Mucosa of gallbladder (tissue), 1 donor: ENCODE results near the gene GPAT3. TPM values are rescaled to one million over a fixed set of nuclear protein-coding genes. Genes with fewer than 3 reads are reported as not detected.
"Not testable (repeated sequence)": the region's sequence is repeated elsewhere in the genome, so short reads cannot be mapped to it uniquely, and the experiment has no call there.

ENCODE experiments used
- DNase-seq: peaks from one replicate; pipeline ENCODE4 v3.0.0-alpha.2; 2020; ENCODE audit warnings: low spot score
- total RNA-seq: library from RNA; stranded (reverse); gene quantifications from one replicate; pipeline ENCODE4 v1.2.1, GENCODE V29; 2021
- donor health status: DM: no; HTN: no; CAD: no.

The GPAT3 gene
- total RNA-seq, 1 donor from 2014 or later = 11.2 TPM

DNA sequence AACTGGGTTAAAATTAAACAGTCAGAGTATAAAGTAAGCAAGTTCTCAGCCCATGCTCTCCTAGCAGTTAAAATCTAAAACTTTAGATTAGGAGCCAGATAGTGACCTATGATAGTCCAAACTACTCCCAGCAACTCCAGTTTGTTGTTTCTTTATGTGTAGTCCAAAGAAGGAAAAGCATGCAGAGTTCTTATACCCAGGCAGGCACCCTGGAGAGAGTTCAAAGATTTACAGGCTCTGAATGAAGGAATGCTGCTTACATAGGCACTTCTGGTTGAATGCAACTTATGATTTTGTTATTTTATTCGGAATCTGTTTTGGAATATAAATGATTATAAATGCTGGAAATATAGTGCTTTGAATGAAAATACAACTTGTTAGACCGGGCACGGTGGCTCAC is 67.2 kb downstream of the GPAT3 start:
- no peak for DNase-seq

GRCh38 chr4:83604321-83604720 is 68.4 kb downstream of the GPAT3 start:
- DNase-seq = no peak

DNA sequence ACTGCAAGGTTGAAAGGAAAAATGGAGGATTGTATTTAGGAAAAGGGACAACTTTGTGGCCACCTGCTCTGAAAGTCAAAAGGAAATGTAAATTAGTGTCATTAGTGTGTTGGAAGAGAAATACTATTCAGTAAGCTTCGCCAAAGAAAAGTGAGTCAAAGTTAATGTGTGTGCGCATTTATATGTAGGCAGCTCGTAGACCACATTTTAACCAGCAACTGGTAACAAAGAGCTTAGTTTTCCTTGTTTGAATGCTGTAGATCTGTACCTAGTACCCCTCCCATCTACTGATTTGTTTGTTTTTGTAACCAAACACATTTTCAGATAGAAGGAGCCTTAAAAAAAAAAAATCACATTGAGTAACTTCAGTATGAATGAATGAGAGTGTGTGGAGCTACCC is 69.3 kb downstream of the GPAT3 start:
- no peak for DNase-seq

DNA sequence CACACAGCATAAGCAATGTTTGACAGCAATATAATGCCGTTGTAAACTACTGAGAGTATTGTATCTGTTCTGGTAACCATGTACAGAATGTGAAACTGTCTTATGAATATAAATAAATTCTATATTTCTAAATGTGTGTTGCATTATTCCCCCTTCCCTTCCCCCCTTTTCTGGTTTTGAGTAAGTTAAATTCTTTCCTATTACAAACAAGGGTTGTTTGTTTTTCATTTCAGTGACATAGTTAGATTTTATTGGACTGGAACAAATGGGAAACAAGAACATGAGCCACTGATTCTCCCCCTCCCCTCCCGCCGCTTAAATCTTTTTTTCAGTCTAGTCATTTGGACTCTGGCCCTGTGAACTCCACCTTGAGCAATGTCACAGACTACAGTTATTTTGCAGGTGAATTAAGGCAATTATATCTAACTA is 69.8 kb downstream of the GPAT3 start:
- no peak for DNase-seq

DNA sequence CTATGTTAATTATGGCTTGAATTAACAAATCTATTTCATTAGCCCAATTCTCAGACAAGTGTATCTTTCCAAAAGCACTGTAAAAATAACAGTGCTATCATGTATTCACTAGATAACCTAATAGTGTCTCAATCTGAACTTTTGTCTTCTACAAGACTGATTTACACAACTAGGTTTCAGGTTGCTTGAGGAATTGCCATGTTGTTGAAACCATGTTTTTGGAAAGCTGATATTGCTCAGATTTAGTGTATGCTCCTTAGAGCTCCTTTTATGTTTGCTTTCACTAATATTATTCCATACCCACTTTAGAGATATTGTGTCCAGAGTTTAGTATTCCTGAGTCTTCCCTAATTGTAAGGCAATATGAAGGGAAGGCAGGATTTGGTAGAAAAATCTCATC is 70.6 kb downstream of the GPAT3 start:
- DNase-seq = no peak

GRCh38 chr4:83606898-83607297 is 71.0 kb downstream of the GPAT3 start:
- no peak for DNase-seq

DNA sequence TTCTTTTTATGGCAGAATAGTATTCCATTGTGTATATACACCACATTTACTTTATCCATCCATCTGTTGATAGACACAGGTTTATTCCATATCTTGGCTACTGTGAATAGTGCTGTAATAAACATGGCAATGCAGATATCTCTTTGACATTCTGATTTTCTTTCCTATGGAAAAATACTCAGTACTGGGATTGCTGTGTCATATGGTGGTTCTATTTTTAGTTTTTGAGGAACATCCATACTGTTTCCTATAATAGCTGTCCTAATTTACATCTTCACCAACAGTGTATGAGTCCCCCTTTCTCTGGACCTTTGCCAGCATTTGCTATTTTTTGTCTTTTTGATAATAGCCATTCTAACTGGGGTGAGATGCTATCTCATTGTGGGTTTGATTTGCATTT is 73.5 kb downstream of the GPAT3 start:
- no peak for DNase-seq

DNA sequence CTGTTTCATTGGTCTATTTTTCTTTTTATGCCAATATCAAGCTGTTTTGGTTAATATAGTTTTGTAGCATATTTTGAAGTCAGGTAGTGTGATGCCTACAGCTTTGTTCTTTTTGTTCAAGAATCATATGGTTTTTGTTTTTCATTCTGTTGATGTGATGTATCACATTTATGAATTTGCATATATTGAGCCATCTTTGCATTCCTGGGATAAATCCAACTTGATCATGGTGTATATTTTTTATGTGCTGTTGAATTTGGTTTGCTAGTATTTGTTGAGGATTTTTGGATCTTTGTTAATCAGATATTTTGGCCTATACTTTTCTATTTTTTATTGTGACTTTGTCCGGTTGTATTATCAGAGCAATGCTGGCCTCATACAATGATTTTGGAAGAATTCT is 74.8 kb downstream of the GPAT3 start:
- no peak for DNase-seq

DNA sequence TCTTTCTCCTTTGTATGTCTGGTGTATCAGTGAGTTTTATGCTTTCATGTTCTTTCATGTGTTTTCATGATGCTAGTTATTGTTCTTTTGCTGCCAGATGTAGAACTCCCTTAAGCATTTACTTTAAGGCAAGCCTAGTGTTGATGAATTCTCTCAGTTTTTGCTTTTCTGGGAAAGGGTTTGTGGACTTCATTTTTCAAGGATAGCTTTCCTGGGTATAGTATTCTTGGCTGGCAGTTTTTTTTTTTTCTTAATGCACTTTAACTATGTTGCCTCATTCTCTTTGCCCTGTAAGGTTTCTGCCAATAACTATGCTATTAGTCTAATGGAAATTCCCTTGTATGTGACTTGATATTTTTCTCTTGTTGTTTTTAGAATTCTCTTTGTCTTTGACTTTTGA is 77.1 kb downstream of the GPAT3 start:
- DNase-seq = no peak

- no peak for DNase-seq
Measured at GRCh38 chr4:83613994-83614393, 78.1 kb downstream of the GPAT3 start.

DNA sequence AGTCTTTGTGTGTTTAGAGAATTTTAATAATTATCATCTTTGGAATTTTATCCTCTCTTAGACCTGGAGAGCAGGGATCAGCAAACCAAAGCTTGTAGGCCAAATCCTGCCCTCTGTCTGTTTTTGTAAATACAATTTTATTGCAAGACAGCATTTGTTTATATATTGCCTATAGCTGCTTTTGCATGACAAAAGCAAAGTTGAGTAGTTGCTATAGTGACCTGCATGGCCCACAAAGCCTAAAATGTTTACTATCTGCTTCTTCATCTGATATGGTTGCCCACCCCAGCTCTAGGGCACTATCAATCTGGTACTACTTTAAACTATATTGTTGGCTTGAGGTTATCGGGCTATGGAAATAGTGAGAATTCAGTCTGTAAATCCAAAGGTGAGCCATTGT is 80.3 kb downstream of the GPAT3 start:
- no peak for DNase-seq

DNA sequence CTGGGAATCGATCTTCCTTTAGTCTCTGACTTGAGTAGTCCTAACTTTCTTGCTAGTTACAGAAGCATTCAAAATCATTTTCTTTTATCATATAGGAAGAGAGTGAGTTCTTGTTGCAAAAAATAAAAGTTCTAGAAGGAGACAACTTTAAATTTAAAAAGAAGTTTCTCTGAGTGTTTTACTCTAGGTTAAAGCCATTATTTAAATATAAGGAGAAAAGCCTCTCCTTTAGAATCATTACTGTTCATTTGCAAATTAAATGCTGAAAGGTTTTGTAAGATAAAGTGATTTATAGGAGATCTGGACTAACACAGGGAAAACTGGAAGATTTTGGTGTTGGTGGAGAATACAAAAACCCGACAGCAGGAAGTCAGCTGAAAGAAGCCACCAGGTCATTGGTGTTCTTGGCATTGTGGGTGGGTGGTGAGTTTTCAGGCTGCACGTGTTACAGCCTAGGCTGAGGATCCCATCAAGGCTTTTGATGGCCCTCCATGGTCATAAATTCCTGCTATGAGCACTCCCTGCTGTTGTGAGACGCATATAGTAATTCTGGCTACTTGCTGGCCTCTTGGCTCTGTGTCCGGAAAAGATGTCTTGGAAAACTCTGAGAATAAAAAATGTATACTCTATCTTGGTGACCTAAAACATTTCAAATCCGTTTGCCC is 81.6 kb downstream of the GPAT3 start:
- DNase-seq = no peak

- DNase-seq = peak; percentile 71
Measured at GRCh38 chr4:83618431-83618830, 82.5 kb downstream of the GPAT3 start.

DNA sequence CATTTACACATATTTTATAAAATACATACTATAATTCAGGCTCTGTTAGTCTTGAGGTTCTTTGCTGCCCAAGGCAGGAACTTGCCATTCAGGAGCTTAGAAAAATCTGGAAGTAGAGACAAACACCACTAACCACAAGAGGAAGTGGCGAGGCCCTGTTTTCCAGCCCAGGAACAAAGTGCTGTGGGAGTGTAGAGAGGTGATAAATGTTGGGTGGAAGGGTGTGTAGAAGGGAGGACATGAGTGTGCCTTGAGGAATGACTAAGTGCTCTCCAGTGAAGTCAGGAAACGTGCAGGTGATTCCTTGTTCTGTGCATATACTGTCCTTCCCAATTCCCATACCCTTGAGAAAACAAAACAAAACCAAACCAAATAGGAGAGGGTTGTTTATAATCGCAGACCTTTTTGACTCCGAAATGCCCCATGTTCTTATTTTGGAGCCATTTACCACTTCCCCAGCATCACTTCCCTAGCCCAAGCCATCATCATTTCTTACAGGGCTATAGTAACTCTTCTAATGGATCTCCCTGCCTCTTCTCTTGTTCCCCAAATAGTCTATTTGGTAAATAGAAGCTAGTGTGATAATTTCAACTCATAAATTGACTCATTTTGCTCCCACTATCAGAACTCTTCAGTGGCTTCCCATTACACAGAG is 83.2 kb downstream of the GPAT3 start:
- DNase-seq = no peak

- not testable (repeated sequence) for DNase-seq
Measured at GRCh38 chr4:83622127-83622526, 86.2 kb downstream of the GPAT3 start.

- no peak for DNase-seq
Measured at GRCh38 chr4:83625821-83626220, 89.9 kb downstream of the GPAT3 start.

- DNase-seq = no peak
Measured at GRCh38 chr4:83626245-83626836, 90.4 kb downstream of the GPAT3 start.

DNA sequence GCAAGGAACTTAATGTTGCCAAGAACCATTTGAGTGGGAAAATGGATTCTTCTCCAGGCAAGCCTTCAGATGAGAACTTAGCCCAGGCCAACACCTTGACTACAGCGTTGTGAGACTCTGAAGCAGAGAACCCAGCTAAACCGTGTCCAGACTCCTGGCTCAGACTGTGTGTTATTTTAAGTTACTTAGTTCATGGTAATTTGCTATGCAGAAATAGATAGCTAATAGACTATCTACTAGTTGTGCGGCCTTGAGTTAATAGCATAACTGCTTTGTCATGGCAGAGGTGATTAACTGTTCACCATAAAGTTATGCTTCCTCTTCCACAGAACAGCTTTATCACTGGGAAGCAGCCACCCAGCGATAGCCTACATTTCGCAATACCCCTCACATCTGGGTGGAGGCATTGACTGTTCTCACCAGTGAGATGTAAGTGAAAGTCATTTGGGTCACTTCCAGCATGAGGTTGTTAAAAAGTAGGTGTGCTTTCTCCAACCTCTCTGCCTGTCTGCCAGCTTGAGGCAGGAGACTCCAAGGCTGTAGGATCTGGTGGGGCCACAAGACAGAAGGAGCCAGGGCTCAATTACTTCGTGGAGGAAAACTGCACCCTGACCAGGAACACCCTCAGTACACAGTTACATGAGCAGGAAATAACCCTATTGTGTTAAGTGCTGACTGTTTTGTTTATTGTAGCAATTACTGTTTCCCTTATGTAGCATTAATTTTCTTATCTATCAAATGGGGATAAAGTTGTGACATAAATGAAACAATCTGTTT is 94.2 kb downstream of the GPAT3 start:
- peak; percentile 53 for DNase-seq

GRCh38 chr4:83631066-83631465 is 95.2 kb downstream of the GPAT3 start:
- no peak for DNase-seq

- DNase-seq = no peak
Measured at GRCh38 chr4:83636930-83637329, 101.0 kb downstream of the GPAT3 start.

GRCh38 chr4:83639849-83640493 is 104.1 kb downstream of the GPAT3 start:
- DNase-seq = peak; percentile 83

DNA sequence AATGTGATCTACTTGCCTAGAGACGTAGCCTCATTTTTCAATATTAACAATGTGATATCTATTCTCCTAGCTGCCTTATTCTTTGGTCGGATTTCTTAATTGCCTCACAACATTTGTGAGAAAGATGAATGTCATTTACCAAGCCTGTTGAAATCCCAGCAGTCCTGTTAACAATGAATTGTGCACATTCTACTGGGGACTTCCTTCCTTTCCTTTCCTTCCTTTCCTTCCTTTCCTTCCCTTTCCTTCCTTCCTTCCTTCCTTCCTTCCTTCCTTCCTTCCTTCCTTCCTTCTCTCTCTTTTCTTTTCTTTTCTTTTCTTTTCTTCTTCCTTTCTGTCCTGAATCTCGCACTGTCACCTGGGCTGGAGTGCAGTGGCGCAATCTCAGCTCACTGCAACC is 107.1 kb downstream of the GPAT3 start:
- DNase-seq = no peak
